HG02840 (cell line): Measurements from ENCODE around the gene CFAP69.
"Not testable (repeated sequence)": the region's sequence is repeated elsewhere in the genome, so short reads cannot be mapped to it uniquely, and the experiment has no call there.

ENCODE experiments used
- ATAC-seq: cut with Tn5 transposase; IDR thresholded peaks from one replicate; pipeline ENCODE4 v1.9.1; 2021; ENCODE audit warnings: mild to moderate bottlenecking, moderate library complexity, moderate number of reproducible peaks; ENCODE audit not compliant: unreplicated experiment, low FRiP score

Gene CFAP69

DNA sequence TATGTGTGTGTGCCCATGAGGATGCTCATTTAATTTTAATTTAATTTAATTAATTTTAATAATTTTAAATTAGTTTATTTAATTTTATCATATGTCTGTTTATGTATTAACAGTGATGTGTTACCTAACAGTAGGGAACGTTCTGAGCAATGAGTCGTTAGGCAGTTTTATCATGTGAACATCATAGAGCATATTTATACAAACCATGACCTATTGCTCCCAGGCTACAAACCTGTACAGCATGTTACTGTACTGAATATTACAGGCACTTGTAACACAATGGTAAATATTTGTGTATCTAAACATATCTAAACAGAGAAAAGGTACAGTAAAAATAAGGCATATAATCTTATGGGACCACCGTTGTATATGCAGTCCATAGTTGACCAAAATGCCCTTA lies 13.7 kb upstream of the CFAP69 start:
- ATAC-seq: no peak

DNA sequence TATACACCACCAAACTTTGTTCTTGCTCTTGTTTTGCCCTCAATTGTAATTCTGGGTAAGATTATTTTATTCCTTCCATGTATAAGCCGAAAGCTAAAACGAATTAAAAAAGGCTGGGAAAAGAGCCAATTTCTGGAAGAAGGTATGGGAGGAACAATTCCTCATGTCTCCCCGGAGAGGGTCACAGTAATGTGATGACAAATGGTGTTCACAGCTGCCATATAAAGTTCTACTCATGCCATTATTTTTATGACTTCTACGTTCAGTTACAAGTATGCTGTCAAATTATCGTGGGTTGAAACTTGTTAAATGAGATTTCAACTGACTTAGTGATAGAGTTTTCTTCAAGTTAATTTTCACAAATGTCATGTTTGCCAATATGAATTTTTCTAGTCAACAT lies 12.5 kb upstream of the CFAP69 start:
- no peak for ATAC-seq

DNA sequence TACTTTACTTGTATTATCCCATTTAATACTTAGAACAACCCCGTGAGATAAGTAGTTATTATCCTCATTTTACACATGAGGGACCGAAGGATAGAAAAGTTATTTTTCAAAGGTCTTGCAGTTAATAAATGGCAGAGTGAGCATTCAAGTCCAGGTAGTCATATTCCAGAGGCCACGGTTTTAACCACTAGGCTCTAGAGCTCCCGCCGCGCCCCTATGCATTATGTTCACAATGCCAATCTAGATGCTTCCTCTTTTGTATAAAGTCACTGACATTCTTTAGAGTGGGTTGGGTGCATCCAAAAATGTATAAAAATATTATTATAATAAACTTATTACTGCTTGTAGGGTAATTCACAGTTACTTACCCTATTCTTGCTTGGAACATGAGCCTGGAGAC lies 11.4 kb upstream of the CFAP69 start:
- ATAC-seq: no peak

DNA sequence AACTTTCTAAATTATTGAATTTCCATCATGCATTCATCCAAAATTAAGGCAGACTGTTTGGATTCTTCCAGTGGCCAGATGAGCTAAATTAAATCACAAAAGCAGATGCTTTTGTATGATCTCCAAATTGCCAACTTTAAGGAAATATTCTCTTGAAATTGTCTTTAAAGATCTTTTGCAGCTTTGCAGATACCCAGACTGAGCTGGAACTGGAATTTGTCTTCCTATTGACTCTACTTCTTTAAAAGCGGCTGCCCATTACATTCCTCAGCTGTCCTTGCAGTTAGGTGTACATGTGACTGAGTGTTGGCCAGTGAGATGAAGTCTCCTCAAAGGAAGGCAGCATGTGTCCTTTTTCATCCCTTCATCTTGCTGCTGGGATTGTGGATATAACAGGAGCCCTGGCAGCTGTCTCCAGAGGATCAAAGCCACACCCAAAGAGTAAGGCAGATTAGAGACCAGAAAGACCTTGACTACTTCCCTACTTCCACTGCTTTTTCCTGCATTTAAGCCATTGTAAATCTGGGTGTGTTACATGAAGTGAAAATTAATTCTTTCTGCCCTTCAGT lies 8.2 kb upstream of the CFAP69 start:
- no peak for ATAC-seq

DNA sequence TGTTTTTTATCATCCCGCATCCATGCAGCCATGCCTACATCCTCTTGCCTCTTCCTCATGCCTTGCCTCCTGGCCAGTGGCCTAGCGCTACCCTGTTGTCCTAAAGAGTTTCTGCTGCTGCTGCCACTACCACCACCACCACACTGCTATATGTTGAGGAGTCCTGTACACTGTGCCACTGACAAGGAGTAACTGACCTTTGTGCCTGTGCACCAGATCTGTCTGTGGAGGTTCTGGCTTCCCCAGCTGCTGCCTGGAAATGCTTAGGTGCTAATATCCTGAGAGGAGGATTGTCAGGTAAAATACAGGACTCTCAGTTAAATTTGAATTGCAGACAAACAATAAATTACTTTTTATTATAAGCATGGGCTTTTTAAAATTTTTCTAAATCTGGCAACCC lies 7.0 kb upstream of the CFAP69 start:
- ATAC-seq: no peak

DNA sequence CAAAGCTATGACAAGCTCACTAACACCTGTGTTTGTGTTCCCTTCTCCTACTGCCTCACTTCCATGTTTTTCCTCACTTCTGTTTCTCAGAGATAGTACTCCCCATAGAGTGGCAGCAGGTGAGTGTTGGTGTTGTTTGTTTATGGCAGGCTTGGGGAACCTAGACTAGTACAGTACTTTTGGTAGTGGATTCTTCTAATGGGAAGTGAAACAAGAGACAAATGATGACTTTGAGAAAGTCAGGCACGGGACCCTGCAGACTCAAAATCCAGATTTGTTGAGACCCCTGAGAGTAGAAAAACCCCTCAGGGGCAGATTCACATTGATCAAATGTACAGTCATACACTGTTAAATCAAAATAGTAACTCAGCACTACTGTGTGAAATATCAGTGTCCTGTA lies 6.4 kb upstream of the CFAP69 start:
- no peak for ATAC-seq

DNA sequence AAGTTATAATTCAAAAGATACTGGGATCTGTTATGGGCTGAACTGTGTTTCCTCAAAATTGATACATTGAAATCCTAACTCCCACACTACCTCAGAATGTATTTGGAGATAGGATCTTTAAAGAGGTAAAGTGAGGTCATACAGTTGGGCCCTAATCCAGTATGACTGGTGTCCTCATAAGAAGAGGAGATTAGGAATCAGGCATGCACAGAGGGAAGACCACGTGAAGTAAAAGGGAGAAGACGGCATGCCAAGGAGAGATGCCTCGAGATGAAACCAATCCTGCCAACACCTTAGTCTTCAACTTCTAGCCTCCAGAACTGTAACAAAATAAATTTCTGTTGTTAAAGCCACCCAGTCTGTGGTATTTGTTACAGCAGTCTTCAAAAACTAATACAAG lies 5.9 kb upstream of the CFAP69 start:
- ATAC-seq: no peak

DNA sequence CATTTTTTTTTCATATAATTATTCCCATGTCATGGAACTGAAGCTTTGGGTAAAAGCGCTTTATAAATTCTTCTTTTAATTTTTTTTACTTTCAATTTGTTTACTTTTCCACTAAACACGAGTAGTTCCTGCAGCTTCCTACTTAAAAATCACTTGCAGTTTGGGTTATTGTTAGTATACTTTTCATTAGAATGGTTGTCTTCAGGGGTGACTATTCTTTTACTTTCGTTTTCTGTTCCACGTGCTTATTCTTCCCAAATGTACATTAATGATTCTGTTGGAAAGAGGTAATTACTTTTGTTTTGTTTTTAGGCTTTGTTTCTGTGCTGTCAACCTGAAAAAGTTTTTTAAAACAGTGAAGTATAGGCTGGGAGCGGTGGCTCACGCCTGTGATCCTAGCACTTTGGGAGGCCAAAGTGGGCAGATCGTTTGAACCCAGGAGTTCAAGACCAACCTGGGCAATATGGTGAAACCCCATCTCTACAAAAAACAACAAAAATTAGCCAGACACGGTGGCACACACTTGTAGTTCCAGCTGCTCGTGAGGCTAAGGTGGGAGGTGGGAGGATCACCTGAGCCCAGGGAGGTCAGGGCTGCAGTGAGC lies 5.2 kb upstream of the CFAP69 start:
- ATAC-seq: no peak

DNA sequence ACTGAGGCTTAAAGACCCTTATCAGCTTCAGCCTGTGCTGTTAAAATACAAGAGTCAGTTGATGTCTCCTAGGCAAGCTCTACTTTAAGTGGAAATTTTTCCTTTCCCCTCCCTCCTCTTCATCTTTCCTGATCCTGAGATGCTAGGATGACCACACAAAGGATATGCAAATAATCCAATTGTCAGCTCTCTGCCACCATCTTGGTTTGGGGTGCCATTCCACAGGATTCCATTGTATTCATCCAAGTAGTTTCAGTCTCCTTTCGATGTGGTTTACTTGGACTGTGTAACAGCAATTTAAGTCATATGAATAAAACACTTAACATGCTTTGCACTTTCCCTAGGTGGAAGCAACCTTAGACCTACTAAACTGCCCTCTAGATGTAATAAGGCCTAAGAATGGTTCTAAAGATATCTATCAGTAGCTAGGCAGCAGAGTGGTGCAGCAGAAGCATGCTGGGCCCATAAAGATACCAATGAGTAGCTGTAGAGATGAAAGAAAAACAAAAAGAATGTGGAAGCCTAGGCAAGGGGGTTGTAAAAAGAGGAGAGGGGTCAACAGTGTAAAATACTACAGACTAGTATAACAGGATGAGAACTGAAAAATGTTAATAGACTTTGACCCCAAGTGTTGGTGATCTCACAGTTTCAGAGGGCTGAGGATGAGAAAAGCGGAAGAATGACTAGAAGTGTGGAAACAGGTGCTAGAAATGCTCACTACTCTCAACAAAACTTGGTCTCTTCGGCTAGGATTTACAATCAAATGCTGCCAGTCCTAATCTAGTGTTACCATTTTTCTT lies 2.4 kb upstream of the CFAP69 start:
- ATAC-seq: no peak

DNA sequence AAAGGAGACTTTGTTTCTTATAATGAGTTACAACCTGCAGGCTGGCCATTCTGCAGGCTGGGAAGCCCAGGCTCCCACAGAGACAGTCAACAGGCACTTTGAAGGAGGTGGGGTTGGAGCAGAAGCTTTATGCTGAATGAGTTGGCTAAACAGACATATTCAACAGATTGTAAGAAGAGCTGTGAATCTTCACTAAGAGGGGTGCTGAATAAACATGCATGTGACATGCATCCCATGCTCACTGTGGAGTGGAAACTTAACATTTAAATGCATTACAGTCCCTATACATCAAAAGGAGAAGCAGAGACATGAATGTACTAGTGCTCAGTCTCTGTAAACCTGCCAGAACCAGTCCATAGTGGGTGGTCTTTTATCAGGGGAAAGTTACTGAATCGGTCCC lies 1.4 kb upstream of the CFAP69 start:
- no peak for ATAC-seq

DNA sequence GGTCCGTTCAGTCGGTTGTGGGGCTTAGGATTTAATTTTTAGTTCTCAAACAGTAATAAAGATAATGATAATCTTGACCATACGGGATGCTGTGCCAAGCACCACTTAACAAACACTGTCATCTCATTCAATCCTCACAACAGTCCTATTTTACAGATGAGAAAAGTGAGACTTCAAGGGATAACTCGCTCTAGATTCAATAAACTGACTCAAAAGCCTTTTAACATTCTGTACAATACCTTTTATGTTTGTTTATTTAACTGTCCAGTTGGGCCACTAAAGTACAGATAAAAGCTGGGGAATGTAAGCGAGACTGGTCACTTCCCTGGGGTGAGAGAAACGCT lies 437 bp upstream of the CFAP69 start:
- ATAC-seq: no peak

DNA sequence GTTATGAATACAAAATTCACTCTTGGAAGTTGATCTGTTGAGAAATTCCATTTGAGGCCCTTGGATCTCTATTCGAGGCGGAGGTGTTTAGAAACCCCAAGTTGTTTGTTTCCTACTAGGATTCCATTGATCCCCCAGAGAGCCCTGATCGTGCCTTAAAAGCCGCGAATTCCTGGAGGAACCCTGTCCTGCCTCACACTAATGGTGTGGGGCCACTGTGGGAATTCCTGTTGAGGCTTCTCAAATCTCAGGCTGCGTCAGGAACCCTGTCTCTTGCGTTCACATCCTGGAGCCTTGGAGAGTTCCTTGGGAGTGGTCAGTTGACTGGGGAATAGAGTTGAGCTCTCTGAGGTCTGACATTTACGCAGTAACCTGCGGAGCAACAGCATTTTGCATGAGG lies 1.2 kb downstream of the CFAP69 start:
- no peak for ATAC-seq

DNA sequence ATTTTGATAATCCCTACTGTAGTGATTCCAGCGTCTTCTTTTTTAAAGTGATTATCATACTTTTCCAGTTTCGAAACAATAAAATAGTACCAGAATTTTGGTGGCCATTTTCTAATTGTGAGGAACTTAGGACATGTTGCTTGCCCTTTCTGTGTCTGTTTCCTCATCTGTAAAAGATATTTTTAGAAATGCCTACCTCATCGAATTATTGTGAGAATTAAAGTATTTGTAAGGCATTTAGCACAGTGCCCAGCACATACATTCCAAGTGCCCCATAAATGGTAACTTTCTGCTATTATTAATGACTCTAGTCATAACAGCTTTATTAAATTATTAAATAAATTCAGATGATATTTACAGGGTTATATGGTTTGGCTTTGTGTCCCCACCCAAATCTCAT lies 3.7 kb downstream of the CFAP69 start:
- no peak for ATAC-seq

DNA sequence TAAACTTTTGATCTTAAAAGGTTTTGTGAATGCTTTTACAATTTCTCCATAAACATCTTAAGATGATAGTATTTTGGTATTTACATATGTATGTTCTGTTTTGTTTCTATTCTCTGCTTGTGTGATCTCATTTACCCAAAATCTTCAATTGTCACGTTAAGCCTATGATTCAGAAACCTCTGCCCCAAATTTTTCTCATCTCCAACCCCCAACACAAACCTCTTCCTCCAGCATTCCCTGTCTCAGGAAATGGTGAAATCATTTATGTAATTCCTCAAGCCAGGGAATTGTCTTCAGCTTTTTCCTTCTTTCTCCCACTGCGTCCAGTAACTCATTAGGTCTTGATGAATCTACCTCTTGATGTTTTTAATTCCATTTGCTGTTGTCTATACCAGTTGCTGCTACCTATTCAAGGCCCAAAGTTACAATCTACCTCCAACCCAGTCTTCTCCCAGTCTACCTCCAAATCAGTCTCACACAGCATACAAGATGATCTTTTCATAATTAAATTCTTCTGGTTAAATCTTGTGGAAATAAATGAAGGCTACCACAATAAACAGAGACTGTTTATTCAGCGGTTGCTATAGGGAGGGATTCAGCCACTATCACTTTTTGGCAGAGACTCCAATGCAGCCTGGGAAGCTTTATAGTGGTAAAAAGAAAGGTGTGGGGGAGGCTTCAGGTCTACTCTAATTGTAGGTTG lies 5.8 kb downstream of the CFAP69 start:
- ATAC-seq: no peak

DNA sequence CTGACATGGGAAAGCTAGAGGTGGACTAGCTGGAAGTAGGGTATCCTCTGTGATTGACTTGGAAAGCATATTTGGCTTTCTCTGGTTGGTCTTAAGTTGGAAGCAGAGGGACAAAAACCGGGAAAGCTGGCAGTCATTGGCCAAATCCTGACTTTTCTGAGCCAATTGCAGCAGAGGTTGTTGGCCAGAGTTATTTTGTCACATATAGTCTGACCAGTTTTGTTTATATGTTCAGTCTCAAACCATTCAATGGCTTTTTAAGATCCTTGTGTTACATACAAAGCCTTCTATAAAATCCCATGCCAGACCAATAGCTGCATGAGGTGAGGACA lies 6.3 kb downstream of the CFAP69 start:
- no peak for ATAC-seq

DNA sequence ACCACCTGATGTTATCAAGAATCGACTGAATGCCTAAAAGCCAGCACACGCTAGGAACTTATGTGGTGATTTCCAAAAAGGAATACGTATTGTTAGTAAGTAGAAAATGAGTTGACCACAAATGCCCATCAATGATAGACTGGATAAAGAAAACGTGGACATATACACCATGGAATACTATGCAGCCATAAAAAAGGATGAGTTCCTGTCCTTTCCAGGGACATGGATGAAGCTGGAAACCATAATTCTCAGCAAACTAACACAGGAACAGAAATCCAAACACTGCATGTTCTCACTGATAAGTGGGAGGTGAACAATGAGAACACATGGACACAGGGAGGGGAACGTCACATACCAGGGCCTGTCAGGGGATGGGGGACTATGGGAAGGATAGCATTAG lies 11.0 kb downstream of the CFAP69 start:
- ATAC-seq: not testable (repeated sequence)

DNA sequence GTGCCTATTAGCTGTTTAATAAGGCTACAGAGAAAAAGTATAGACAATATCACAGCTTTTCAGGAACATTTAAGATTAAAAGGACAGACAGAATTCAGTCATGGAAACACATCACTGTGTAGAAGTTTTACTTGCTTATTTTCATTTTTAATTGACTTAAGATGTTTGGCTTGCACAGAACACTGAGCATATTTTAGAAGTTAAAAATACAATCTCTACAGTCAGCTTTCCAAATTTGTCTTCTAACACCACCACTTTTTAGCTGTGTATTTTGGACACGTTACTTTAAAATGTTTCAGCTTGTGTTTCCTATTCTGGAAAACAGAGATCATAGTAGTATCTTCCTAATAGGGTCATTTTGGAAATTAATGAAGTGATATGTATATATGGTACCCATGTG lies 11.8 kb downstream of the CFAP69 start:
- ATAC-seq: no peak

DNA sequence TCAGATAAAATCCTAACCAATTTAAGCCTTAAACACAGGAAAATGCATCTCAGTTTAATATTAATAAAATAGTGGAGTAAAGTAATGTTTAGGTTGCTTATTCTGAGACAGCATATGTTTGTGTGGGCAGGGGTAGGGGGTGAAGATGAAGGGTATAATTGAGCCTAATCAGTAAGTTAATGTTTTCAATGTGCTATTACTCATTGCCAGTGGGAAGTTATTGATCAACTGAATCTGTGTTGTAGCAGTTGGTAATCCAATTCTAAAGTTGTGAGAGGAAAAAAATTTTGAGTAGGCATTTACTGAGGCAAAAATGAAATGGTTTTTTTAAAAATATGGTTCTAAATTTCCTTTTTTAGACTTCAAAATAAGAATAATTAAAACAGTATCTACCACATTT lies 16.5 kb downstream of the CFAP69 start:
- no peak for ATAC-seq

DNA sequence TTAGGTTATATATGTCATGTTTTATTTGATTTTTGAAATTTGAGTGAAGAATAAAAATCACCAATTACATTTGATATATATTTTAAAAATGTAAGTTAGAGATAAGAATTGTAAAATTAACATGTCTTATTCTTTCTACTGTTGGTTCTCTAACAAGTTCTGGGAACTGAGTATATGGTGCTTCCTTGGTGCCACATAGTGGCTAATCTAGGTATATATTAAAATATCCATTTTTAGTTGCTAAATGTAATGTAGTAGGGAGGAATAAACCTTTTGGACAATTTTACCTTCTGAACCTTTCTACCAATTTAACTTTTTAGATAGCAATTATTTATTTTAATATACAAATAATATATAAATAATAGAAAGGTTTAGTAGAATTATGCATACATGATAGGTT lies 17.5 kb downstream of the CFAP69 start:
- ATAC-seq: peak; percentile 76

DNA sequence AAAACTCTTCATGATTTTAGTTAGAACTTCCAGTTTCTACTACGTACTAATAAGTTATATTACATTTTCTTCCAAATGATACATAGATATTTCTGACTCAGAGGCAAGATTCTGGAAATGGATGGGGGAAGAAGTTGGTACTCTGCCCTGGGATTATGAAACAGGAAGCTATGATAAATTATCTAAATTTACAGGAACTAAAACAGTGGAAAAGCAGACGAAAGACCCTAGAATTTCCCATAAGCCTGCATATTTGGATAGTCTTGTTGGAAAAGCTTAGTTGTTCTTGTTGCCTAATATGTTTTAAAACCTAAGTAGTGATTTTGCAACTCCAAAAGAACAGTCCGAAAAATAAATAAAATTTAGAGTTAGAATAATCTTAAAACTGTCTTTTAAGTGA lies 21.8 kb downstream of the CFAP69 start:
- ATAC-seq: no peak

DNA sequence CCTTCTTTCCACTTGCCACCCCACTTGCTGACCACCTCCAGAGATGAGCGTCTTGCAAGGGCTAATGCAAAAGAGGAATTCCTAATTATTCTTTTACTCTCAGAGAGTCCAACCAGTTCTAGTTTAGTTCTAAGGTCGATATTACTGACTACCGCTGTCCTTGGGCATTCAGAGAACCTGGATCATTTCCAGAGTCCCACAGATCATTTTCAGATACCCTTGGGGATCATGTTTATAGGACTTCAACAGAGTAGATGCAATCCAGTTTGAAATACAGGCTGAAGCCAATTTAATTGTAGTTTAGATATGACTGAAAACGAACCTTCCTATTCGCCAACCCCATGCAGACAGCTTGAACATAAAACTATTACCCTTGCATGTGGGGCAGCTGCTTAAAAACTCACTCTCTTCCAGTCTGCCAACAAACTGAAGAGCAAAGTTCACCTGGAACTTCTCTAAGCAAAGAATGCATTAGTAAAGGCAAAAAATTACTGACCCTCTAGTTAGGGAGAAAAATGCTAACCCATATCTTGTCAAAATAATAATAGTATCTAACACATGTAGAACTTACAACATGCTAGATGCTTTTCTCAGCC lies 22.4 kb downstream of the CFAP69 start:
- no peak for ATAC-seq
